SK-N-MC (cell line): ENCODE data around the gene SMG6.
"Not testable (repeated sequence)": the region's sequence is repeated elsewhere in the genome, so short reads cannot be mapped to it uniquely, and the experiment has no call there.

Source experiments
- DNase-seq: peaks from one replicate; pipeline ENCODE4 v3.0.0-alpha.2; 2011; ENCODE audit warnings: low read depth, low spot score
- H3K27ac ChIP-seq: fragments of 200-600 bp; sonication (generic); 2 replicates; pipeline ENCODE4 v1.5.1; 2016; ENCODE audit warnings: mixed run types
- H3K36me3 ChIP-seq: fragments of 200-600 bp; sonication (generic); 2 replicates; pipeline ENCODE4 v1.6.1; 2017; ENCODE audit warnings: antibody characterized with exemption, low read length, mixed read lengths; ENCODE audit not compliant: insufficient read depth
- H3K4me3 ChIP-seq: fragments of 200-600 bp; sonication (generic); 2 replicates; pipeline ENCODE4 v1.5.1; 2016
- H3K9ac ChIP-seq: fragments of 200-600 bp; sonication (generic); 2 replicates; pipeline ENCODE4 v1.8.0; 2017; ENCODE audit warnings: mixed run types, mixed read lengths; ENCODE audit not compliant: insufficient read length
- H3K9me3 ChIP-seq: fragments of 200-600 bp; sonication (generic); 2 replicates; pipeline ENCODE4 v1.6.1; 2017; ENCODE audit warnings: low read depth, mild to moderate bottlenecking, antibody characterized with exemption, low read length, moderate library complexity, mixed read lengths
- EZH2 ChIP-seq: fragments of 200-600 bp; sonication (generic); IDR thresholded peaks from one replicate; pipeline ENCODE4 v1.6.1; 2017; ENCODE audit warnings: antibody characterized with exemption
- FOXP2 ChIP-seq: optimal IDR thresholded peaks from 2 replicates; pipeline ENCODE3; 2011; ENCODE audit warnings: mild to moderate bottlenecking, moderate library complexity; ENCODE audit not compliant: insufficient read depth; ENCODE audit errors: extremely low read length, control extremely low read depth
- POLR2AphosphoS5 ChIP-seq: IDR thresholded peaks from 2 replicates; pipeline ENCODE4 v1.6.1; 2012; ENCODE audit warnings: mild to moderate bottlenecking, low read depth, low read length, borderline replicate concordance

SMG6 gene

GRCh38 chr17:2170023-2170422, 133.6 kb downstream of the SMG6 start:
- Histone ChIP-seq H3K36me3 (peaks cover 6% of the 10 kb centered on the region; the same call in 1 of the 2 replicates), H3K4me3 (no peak overlapping the region), H3K27ac (no peak overlapping the region), H3K9ac (no peak overlapping the region), H3K9me3 (no peaks in the 10 kb centered on the region)
- DNase-seq = no peak
- TF ChIP-seq EZH2 = no peak
- TF ChIP-seq POLR2AphosphoS5 = no peak
- TF ChIP-seq FOXP2 = no peak

GRCh38 chr17:2165723-2166122, 137.9 kb downstream of the SMG6 start:
- not testable (repeated sequence) for H3K9me3 ChIP-seq, H3K27ac ChIP-seq, H3K36me3 ChIP-seq, DNase-seq, H3K4me3 ChIP-seq, H3K9ac ChIP-seq

GRCh38 chr17:2158396-2158780, 145.2 kb downstream of the SMG6 start:
- H3K9me3 ChIP-seq = no peaks in the 10 kb centered on the region
- H3K9ac ChIP-seq = peak overlapping the region; percentile 12
- peak overlapping the region; percentile 85 for H3K27ac ChIP-seq
- DNase-seq = no peak
- TF ChIP-seq FOXP2 (no peak), POLR2AphosphoS5 (no peak), EZH2 (no peak)
- no peaks in the 10 kb centered on the region for H3K36me3 ChIP-seq
- H3K4me3 ChIP-seq = peak overlapping the region; percentile 5; the same call in 1 of the 2 replicates

- TF ChIP-seq POLR2AphosphoS5 (no peak), EZH2 (no peak), FOXP2 (no peak)
- H3K36me3 ChIP-seq = no peaks in the 10 kb centered on the region
- H3K4me3 ChIP-seq = peak overlapping the region; percentile 5; the same call in 1 of the 2 replicates
- DNase-seq = peak; percentile 73
- peak overlapping the region; percentile 12 for H3K9ac ChIP-seq
- no peaks in the 10 kb centered on the region for H3K9me3 ChIP-seq
- H3K27ac ChIP-seq = peak overlapping the region; percentile 85
These were observed 145.8 kb downstream of the SMG6 start for GRCh38 chr17:2157675-2158395.

GRCh38 chr17:2157081-2157480, 146.5 kb downstream of the SMG6 start:
- DNase-seq = no peak

GRCh38 chr17:2156666-2157065, 146.9 kb downstream of the SMG6 start:
- no peak for DNase-seq
- H3K9ac ChIP-seq = no peak overlapping the region
- no peaks in the 10 kb centered on the region for H3K36me3 ChIP-seq
- no peak overlapping the region for H3K4me3 ChIP-seq
- H3K9me3 ChIP-seq = no peaks in the 10 kb centered on the region
- no peak overlapping the region for H3K27ac ChIP-seq
- TF ChIP-seq POLR2AphosphoS5 (no peak), FOXP2 (no peak), EZH2 (no peak)

More at GRCh38 chr17:2157081-2157480, 146.5 kb downstream of the SMG6 start:
- H3K27ac ChIP-seq = 0 out of 2 replicates have a peak overlapping the region, but pooled peaks have one; percentile 49
- H3K36me3 ChIP-seq = no peaks in the 10 kb centered on the region
- H3K4me3 ChIP-seq = no peak overlapping the region
- H3K9ac ChIP-seq = no peak overlapping the region
- TF ChIP-seq FOXP2 = no peak
- H3K9me3 ChIP-seq = no peaks in the 10 kb centered on the region

- Histone ChIP-seq H3K36me3 (no peaks in the 10 kb centered on the region), H3K9me3 (no peaks in the 10 kb centered on the region), H3K4me3 (no peak overlapping the region), H3K27ac (no peak overlapping the region), H3K9ac (no peak overlapping the region)
- DNase-seq = no peak
- TF ChIP-seq POLR2AphosphoS5 = no peak
- TF ChIP-seq FOXP2 = no peak
- TF ChIP-seq EZH2 = no peak
These were observed 148.0 kb downstream of the SMG6 start for GRCh38 chr17:2155573-2155972.

GRCh38 chr17:2151358-2152033, 152.1 kb downstream of the SMG6 start:
- H3K4me3 ChIP-seq = no peak overlapping the region
- no peaks in the 10 kb centered on the region for H3K36me3 ChIP-seq
- no peak for TF ChIP-seq POLR2AphosphoS5
- no peak for TF ChIP-seq EZH2
- no peak for TF ChIP-seq FOXP2

GRCh38 chr17:2150806-2151205, 152.8 kb downstream of the SMG6 start:
- H3K9ac ChIP-seq = no peak overlapping the region
- no peaks in the 10 kb centered on the region for H3K36me3 ChIP-seq
- DNase-seq = no peak
- no peak overlapping the region for H3K27ac ChIP-seq
- no peak for TF ChIP-seq FOXP2
- no peak for TF ChIP-seq POLR2AphosphoS5
- TF ChIP-seq EZH2 = no peak
- H3K4me3 ChIP-seq = no peak overlapping the region
- no peaks in the 10 kb centered on the region for H3K9me3 ChIP-seq

More at GRCh38 chr17:2151358-2152033, 152.1 kb downstream of the SMG6 start:
- no peak for DNase-seq
- Histone ChIP-seq H3K9ac (no peak overlapping the region), H3K27ac (no peak overlapping the region), H3K9me3 (no peaks in the 10 kb centered on the region)

- TF ChIP-seq POLR2AphosphoS5 (no peak), FOXP2 (no peak), EZH2 (no peak)
- H3K36me3 ChIP-seq = no peaks in the 10 kb centered on the region
- H3K4me3 ChIP-seq = no peak overlapping the region
- DNase-seq = no peak
- no peak overlapping the region for H3K27ac ChIP-seq
- H3K9ac ChIP-seq = no peak overlapping the region
- no peaks in the 10 kb centered on the region for H3K9me3 ChIP-seq
These were observed 153.7 kb downstream of the SMG6 start for GRCh38 chr17:2149934-2150333.
